Dermis microvascular lymphatic vessel endothelial cell (primary cell): ENCODE measurements around the gene VSIG10. TPM values are rescaled to one million over a fixed set of nuclear protein-coding genes. Genes with fewer than 3 reads are reported as not detected.
"Not testable (repeated sequence)": the region's sequence is repeated elsewhere in the genome, so short reads cannot be mapped to it uniquely, and the experiment has no call there.

Experiments
- DNase-seq, 2 donors: peaks; one replicate each; pipeline versions ENCODE4 v3.0.0 to v3.0.0-alpha.2; 2010; ENCODE audit warnings: low read depth in 2 of 2
- total RNA-seq: library from RNA; depleted of rRNA; stranded (reverse); fragments of >200 nt; gene quantifications from 2 replicates; pipeline ENCODE4 v1.2.1, GENCODE V29; 2014

Gene VSIG10
- total RNA-seq: 44.5 and 48.5 TPM in 2 replicates

- peak; percentile 57 to 79 for DNase-seq
These were observed at the start of gene VSIG10 for GRCh38 chr12:118103601-118104382. Gene VSIG10, minus strand, starts transcription at chr12:118104011. Its CDS starts 340 bp downstream, at chr12:118103671.

GRCh38 chr12:118151755-118152154 lies 47.9 kb upstream of the VSIG10 start:
- no peak for DNase-seq

GRCh38 chr12:118150625-118151024 lies 46.8 kb upstream of the VSIG10 start:
- DNase-seq: no peak

DNA sequence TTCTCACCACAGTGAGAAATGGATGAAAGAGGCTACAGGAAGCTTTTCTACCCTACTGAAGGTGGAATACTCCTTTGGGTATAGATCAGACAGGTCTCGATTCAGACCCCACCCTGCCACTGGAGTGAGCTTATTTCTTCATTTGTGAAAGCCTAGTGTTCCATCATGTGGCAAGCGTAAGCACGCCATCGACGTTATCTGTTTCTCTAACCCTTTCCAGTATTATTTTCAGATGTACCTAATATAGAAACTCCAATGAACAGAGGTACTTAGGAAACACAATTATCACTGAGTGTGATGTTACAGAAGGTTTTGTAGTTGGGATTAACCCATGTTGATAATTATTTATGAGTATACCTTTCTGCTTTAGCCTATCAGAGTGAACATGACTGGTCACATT lies 44.5 kb upstream of the VSIG10 start:
- no peak for DNase-seq

- no peak for DNase-seq
These were observed 42.0 kb upstream of the VSIG10 start for GRCh38 chr12:118145798-118146156.

- DNase-seq: no peak
These were observed 41.4 kb upstream of the VSIG10 start for GRCh38 chr12:118145113-118145797.

DNA sequence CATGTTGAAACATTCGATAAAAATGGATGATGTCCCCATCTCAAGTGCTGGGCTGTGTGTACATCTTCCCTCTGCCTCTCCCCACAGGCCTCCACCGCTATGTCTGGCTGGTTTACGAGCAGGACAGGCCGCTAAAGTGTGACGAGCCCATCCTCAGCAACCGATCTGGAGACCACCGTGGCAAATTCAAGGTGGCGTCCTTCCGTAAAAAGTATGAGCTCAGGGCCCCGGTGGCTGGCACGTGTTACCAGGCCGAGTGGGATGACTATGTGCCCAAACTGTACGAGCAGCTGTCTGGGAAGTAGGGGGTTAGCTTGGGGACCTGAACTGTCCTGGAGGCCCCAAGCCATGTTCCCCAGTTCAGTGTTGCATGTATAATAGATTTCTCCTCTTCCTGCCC lies 40.7 kb upstream of the VSIG10 start:
- no peak for DNase-seq

GRCh38 chr12:118140825-118141224 lies 37.0 kb upstream of the VSIG10 start:
- no peak for DNase-seq

GRCh38 chr12:118137148-118137678 lies 33.4 kb upstream of the VSIG10 start:
- no peak for DNase-seq

DNA sequence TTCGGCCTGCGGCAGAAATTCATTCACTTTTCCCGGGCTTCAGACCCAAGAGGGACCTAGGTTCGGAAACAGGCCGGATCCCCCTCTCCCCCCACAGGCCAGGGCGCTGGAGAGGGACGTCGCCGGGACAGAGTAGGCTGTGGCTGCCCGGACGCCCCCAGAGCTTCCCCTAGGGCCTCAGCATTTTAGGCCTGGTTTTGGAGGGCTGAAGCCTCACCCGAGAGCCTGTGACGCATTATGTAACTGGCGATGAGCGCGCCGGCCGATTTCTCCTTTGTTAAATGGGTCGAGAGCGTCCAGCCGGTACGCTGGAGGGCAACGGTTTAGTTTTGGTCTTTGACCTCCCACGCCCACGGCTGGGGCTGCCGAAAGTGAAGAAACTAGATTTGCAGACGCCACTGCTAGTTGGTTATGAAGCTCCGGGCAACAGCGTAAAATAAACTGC lies 32.8 kb upstream of the VSIG10 start:
- DNase-seq: peak in 1 of 2 donors; percentile 46

DNA sequence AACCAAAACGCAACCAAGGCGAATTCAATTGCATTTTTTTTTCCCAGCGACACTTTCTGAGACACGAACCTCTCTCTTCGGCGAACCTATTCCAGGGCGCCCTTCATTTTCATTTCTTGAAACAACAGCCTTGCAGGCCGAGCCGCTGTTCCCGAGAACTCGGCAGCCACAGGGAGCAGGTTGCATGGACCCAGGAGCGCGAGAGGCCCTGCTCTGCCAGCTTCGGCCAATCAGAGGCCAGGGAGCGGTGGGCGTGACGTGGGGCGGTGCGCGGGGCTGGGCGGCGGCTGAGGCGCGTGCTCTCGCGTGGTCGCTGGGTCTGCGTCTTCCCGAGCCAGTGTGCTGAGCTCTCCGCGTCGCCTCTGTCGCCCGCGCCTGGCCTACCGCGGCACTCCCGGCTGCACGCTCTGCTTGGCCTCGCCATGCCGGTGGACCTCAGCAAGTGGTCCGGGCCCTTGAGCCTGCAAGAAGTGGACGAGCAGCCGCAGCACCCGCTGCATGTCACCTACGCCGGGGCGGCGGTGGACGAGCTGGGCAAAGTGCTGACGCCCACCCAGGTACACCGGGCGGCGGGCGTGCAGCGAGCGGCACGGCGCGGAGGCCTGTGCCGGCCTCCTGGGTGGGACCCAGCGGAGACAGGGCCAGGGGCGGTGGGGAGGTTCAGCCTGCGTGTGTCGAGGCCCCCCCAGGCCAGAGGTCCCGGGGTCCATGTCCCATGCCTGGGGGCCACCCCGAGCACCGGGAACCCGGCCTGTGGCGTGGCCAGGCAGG lies 32.2 kb upstream of the VSIG10 start, which contains the start of gene PEBP1:
PEBP1 (plus strand) TSS at position 337 of the 771 bp plus-strand sequence; CDS start at position 423, 86 bp downstream.
- DNase-seq: peak; percentile 80 to 93

DNA sequence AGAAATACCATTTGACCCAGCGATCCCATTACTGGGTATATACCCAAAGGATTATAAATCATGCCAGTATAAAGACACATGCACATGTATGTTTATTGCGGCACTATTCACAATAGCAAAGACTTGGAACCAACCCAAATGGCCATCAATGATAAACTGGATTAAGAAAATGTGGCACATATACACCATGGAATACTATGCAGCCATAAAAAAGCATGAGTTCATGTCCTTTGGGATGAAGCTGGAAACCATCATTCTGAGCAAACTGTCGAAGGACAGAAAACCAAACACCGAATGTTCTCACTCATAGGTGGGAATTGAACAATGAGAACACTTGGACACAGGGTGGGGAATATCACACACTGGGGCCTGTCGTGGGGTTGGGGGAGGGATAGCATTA lies 25.6 kb upstream of the VSIG10 start:
- DNase-seq: not testable (repeated sequence)

- no peak for DNase-seq
These were observed 24.1 kb upstream of the VSIG10 start for GRCh38 chr12:118127867-118128266.

- DNase-seq: no peak
These were observed 22.4 kb upstream of the VSIG10 start for GRCh38 chr12:118126119-118126757.

DNA sequence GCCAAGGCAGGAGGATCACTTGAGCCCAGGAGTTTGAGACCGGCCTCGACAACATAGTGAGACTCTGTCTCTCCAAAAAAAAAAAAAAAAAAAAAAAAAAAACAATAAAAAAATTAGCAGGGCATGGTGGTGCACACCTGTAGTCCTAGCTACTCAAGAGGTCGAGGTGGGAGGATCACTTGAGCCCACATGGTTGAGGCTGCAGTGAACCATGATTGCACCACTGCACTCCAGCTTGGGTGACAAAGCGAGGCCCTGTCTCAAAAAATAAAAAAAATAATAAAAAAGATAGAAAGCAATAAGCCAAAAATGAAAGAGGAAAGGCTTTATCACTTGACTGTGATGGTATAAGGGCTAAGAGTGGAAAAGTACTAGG lies 21.9 kb upstream of the VSIG10 start:
- no peak for DNase-seq

- DNase-seq: no peak
These were observed 20.6 kb upstream of the VSIG10 start for GRCh38 chr12:118124333-118124874.

- no peak for DNase-seq
These were observed 18.5 kb upstream of the VSIG10 start for GRCh38 chr12:118122264-118122663.

DNA sequence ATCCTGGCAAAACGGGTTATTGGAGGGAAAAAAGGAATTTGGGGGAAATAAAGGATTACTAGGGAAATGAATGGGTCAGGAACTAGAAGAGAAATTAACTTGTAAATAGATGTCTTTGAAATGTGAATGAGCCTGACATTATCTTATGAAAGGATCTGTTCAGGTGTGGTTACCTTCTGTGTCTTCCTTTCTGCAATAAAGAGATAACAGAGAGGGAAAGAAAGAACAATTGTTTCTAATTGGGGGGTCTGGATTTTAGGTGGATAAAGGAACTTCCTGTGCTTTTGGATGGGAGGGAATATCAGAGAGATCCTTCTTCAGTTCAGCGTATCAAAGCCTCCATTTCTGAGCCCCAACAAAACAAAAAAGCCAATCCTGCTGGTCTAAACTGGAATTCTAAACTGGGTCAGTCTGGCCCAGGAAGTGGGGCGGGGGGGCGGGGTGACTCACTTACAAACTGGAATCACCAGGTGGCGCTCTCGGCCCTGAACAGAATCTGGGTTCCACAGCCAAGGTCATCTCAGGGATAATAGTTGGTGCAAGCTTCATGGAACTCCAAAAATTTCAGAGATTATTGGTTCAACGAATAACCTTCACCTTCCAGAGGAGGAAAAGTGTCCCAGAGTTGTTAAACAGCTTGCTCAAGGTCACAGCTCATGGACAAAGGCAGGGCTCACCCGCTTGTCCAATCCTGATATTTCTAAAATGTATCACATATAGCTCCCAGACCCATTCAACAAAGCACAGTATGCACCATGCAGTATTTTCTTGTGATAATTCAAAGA lies 17.0 kb upstream of the VSIG10 start:
- DNase-seq: peak in 1 of 2 donors; percentile 64

- DNase-seq: no peak
These were observed 15.7 kb upstream of the VSIG10 start for GRCh38 chr12:118119449-118119879.

- no peak for DNase-seq
These were observed 5.3 kb upstream of the VSIG10 start for GRCh38 chr12:118109088-118109487.
